ENCODE measurements around the gene ZNF101. TPM values are rescaled to one million over a fixed set of nuclear protein-coding genes. Genes with fewer than 3 reads are reported as not detected.

ZNF101 gene
- total and polyA plus RNA-seq, 2 of the 4 experiments (the other 2 are of a cell fraction): 2.8 to 7.3 TPM

GRCh38 chr19:19643158-19644053 lies 25.2 kb upstream of the ZNF101 start, which contains the start of gene GMIP:
Gene GMIP (minus strand): TSS chr19:19643657. CDS start chr19:19643529, 128 bp downstream.
- H3K4me2 ChIP-seq (ENCODE audit: low read depth, low read length): peak within 1 kb of the TSS; percentile 91
- H2BK15ac ChIP-seq (ENCODE audit: low read depth, low read length): no peak within 1 kb of the TSS
- peak within 1 kb of the TSS; percentile 37 for H3K27ac ChIP-seq (ENCODE audit: insufficient read depth, low read length)
- no peaks in the 10 kb centered on the region for H3K27me3 ChIP-seq (ENCODE audit: control insufficient read depth, insufficient read depth, low read length)
- 0 out of 2 replicates have a peak, but pooled peaks cover 2% of the 10 kb centered on the region for H3K4me1 ChIP-seq (ENCODE audit: control insufficient read depth, insufficient read depth, low read length)
- H4K5ac ChIP-seq (ENCODE audit: low read depth, low read length): 0 out of 2 replicates have a peak within 1 kb of the TSS, but pooled peaks have one; percentile 29
- in situ Hi-C loops (cut with MboI; ENCODE audit: low sequenced_read_pairs): loop anchor here (5.0 to 25.0 kb wide), 2 partner anchors 106 to 256 kb away; partner anchors contain the start of gene CILP2
- H2AFZ ChIP-seq (replicated peaks; ENCODE audit: low read length, poor library complexity): peak within 1 kb of the TSS; percentile 94
- H3K56ac ChIP-seq (ENCODE audit: extremely low read depth, insufficient read depth, low read length): peak within 1 kb of the TSS; percentile 41; the same call in 1 of the 2 replicates
- POLR2A ChIA-PET (ENCODE audit: unreplicated experiment): no interaction called here
- no peak within 1 kb of the TSS for H2BK120ac ChIP-seq (ENCODE audit: low read depth, low read length)
- peak within 1 kb of the TSS; percentile 67 for H3K14ac ChIP-seq (replicated peaks; ENCODE audit: low read depth, low read length)
- H3K18ac ChIP-seq (ENCODE audit: low read depth, low read length): no peak within 1 kb of the TSS
- peak within 1 kb of the TSS; percentile 69 for H3K4me3 ChIP-seq (ENCODE audit: insufficient read depth, low read depth, low read length)
- peak within 1 kb of the TSS; percentile 73 for H3K4ac ChIP-seq (ENCODE audit: low read depth, low read length)
- no peaks in the 10 kb centered on the region for H3K9me3 ChIP-seq (ENCODE audit: control insufficient read depth, insufficient read depth, low read length)
- H2BK5ac ChIP-seq (ENCODE audit: low read depth, low read length, poor library complexity, severe bottlenecking): peak within 1 kb of the TSS; percentile 18
- 0 out of 2 replicates have a peak, but pooled peaks cover 3% of the 10 kb centered on the region for H4K20me1 ChIP-seq (ENCODE audit: insufficient read depth, low read length)
- peak within 1 kb of the TSS; percentile 73 for H3K9ac ChIP-seq (ENCODE audit: low read depth, low read length)
- BruUV-seq (replicated peaks): no TSS peak
- H4K8ac ChIP-seq (ENCODE audit: low read depth in 2 of 2, low read length in 2 of 2): peak within 1 kb of the TSS; percentile 20 to 49; a peak in 1 of 4 replicates
- DNase-seq: peak; percentile 29
- WGBS, 2 experiments (ENCODE audit: extremely low coverage in 2 of 2, insufficient read length in 1 of 2): 6% methylated on average over 18 of the region's 50 CpGs; no CpG with 5 or more reads in 1 of the 2 experiments
- CTCF ChIA-PET: interaction anchor here (0.9 to 1.7 kb wide), 4 partner anchors 10 to 114 kb away, joined by 3 to 11 read pairs (median 4); no protein-coding TSS in a partner anchor
- peaks cover 29% of the 10 kb centered on the region for H3K36me3 ChIP-seq (ENCODE audit: control insufficient read depth, insufficient read depth, low read length)
- dilution Hi-C loops (cut with HindIII; ENCODE audit: low sequenced_read_pairs, unreplicated experiment): no loop called here
- H3K79me1 ChIP-seq (ENCODE audit: low read depth in 1 of 2, low read length in 2 of 2): peaks cover 3 to 19% of the 10 kb centered on the region in 2 experiments
- peak within 1 kb of the TSS; percentile 94 for H2AK9ac ChIP-seq (replicated peaks; ENCODE audit: low read depth, low read length, poor library complexity)
- no peak for TF ChIP-seq BHLHE40 (IDR thresholded peaks at IDR 0.05; ENCODE audit: low read depth, low read length)
- TF ChIP-seq MXI1 (IDR thresholded peaks at IDR 0.05; ENCODE audit: borderline replicate concordance, low read depth, low read length): no peak
- peak; percentile 88 for TF ChIP-seq RAD21 (IDR thresholded peaks at IDR 0.05; ENCODE audit: low read length)
- no peak for TF ChIP-seq MAFK (IDR thresholded peaks at IDR 0.05; ENCODE audit: low read depth, low read length)
- peak; percentile 87 for TF ChIP-seq SMC3 (IDR thresholded peaks at IDR 0.05; ENCODE audit: low read depth, low read length)
- TF ChIP-seq RFX5 (IDR thresholded peaks at IDR 0.05; ENCODE audit: low read depth, low read length): no peak
- no peak for TF ChIP-seq ELK1 (IDR thresholded peaks at IDR 0.05; ENCODE audit: borderline replicate concordance, low read depth, low read length)
- TF ChIP-seq POLR2A (IDR thresholded peaks at IDR 0.05; ENCODE audit: low read depth, low read length): no peak
- TF ChIP-seq NFE2L2 (IDR thresholded peaks at IDR 0.05; ENCODE audit: low read depth, low read length): no peak
- TF ChIP-seq FOS (IDR thresholded peaks at IDR 0.05; ENCODE audit: low read depth, low read length): no peak
- TF ChIP-seq, protein P1, sequence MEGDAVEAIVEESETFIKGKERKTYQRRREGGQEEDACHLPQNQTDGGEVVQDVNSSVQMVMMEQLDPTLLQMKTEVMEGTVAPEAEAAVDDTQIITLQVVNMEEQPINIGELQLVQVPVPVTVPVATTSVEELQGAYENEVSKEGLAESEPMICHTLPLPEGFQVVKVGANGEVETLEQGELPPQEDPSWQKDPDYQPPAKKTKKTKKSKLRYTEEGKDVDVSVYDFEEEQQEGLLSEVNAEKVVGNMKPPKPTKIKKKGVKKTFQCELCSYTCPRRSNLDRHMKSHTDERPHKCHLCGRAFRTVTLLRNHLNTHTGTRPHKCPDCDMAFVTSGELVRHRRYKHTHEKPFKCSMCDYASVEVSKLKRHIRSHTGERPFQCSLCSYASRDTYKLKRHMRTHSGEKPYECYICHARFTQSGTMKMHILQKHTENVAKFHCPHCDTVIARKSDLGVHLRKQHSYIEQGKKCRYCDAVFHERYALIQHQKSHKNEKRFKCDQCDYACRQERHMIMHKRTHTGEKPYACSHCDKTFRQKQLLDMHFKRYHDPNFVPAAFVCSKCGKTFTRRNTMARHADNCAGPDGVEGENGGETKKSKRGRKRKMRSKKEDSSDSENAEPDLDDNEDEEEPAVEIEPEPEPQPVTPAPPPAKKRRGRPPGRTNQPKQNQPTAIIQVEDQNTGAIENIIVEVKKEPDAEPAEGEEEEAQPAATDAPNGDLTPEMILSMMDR (conservative IDR thresholded peaks at IDR 0.05; ENCODE audit: low read depth, low read length): peak; percentile 80
- TF ChIP-seq MAZ (IDR thresholded peaks at IDR 0.05; ENCODE audit: borderline replicate concordance, low read depth, low read length): no peak
- TF ChIP-seq RCOR1 (IDR thresholded peaks at IDR 0.05; ENCODE audit: insufficient replicate concordance, low read length): no peak
- H2AK5ac ChIP-seq (ENCODE audit: low read depth, low read length): peak within 1 kb of the TSS; percentile 79
- H3K23ac ChIP-seq (ENCODE audit: low read depth, low read length): peak within 1 kb of the TSS; percentile 84
- H4K91ac ChIP-seq (ENCODE audit: insufficient read depth, low read depth, low read length): no peak within 1 kb of the TSS; the same call in 1 of the 2 replicates
- peaks cover 3% of the 10 kb centered on the region; the same call in 1 of the 2 replicates for H3K9me1 ChIP-seq (ENCODE audit: insufficient read depth, low read length)
- peak; percentile 89 for ATAC-seq (ENCODE audit: low read depth)
- intact Hi-C loops (cut with micrococcal nuclease): loop anchor here (1.0 to 5.0 kb wide), 2 partner anchors 91 to 111 kb away; no protein-coding TSS in a partner anchor
- no peak within 1 kb of the TSS for H2BK20ac ChIP-seq (ENCODE audit: low read depth, low read length)
